Heart right ventricle (tissue), 16 donors: ENCODE measurements around the gene HSPH1. TPM values are rescaled to one million over a fixed set of nuclear protein-coding genes. Genes with fewer than 3 reads are reported as not detected.
"Not testable (repeated sequence)": the region's sequence is repeated elsewhere in the genome, so short reads cannot be mapped to it uniquely, and the experiment has no call there.

Experiments
- ATAC-seq, 8 donors: fragments of 200-7000 bp; cut with Tn5 transposase; one replicate each; pipeline ENCODE4 v1.9.1; 2020; ENCODE audit warnings: mild to moderate bottlenecking in 8 of 8, moderate library complexity in 8 of 8, moderate number of reproducible peaks in 1 of 8
- DNase-seq, 2 donors: peaks; one replicate each; pipeline ENCODE4 v3.0.0-alpha.2; 2020
- H3K27ac ChIP-seq, 10 donors: fragments of 200-600 bp; sonication (generic) in 2 of 10; one replicate each; pipeline versions ENCODE4 v1.5.0 to v1.8.0; 2020 to 2022; ENCODE audit warnings: mild to moderate bottlenecking in 3 of 10
- H3K27me3 ChIP-seq, 7 donors: fragments of 200-600 bp; one replicate each; pipeline ENCODE4 v1.8.0; 2021 to 2022; ENCODE audit warnings: mild to moderate bottlenecking in 2 of 7
- H3K36me3 ChIP-seq, 9 donors: fragments of 200-600 bp; sonication (generic) in 1 of 9; one replicate each; pipeline versions ENCODE4 v1.5.0 to v1.8.0; 2020 to 2022; ENCODE audit warnings: mild to moderate bottlenecking in 2 of 9
- H3K4me1 ChIP-seq, 9 donors: fragments of 200-600 bp; sonication (generic) in 1 of 9; one replicate each; pipeline versions ENCODE4 v1.5.0 to v1.8.0; 2020 to 2022; ENCODE audit warnings: mild to moderate bottlenecking in 4 of 9
- H3K4me3 ChIP-seq, 10 donors: fragments of 200-600 bp; sonication (generic) in 2 of 10; one replicate each; pipeline versions ENCODE4 v1.5.0 to v1.8.0; 2020 to 2022; ENCODE audit warnings: mild to moderate bottlenecking in 7 of 10, moderate library complexity in 2 of 10
- H3K9me3 ChIP-seq, 11 donors: fragments of 200-600 bp in 10 of 11; sonication (generic) in 2 of 11; one replicate each; pipeline versions ENCODE4 v1.5.0 to v1.8.0; 2013 to 2022; ENCODE audit warnings: mild to moderate bottlenecking in 2 of 11, control low read depth in 1 of 11, moderate library complexity in 1 of 11
- WGBS, 2 donors: extraction: QIAGEN DNeasy Blood & Tissue Kit; methylation state at CpG; one replicate each; pipeline ENCODE4 v1.1.7; 2013; ENCODE audit warnings: inconsistent platforms in 1 of 2; 5-methylcytosine and 5-hydroxymethylcytosine counted together
- intact Hi-C, 10 donors: fragments of 100-400 bp; cut with DNase I; formaldehyde crosslinking; loops; one replicate each; pipeline versions ENCODE4 v1.11.1 to v1.14.2; 2022
- polyA plus RNA-seq, 2 donors: library from polyadenylated mRNA; stranded (reverse); fragments of 200-250 nt; gene quantifications; one replicate each; pipeline ENCODE4 v1.2.3, GENCODE V29; 2013
- total RNA-seq, 10 donors: library from RNA; stranded (reverse); fragmentation: NEBNext Ultra II Directional in 3 of 10; extraction: Animal tissue kit (Norgen Biotek cat#: 25700) in 3 of 10; gene quantifications; one replicate each; pipeline versions ENCODE4 v1.2.1 to v1.2.4, GENCODE V29; 2021 to 2023
- TF ChIP-seq, protein P1 (sequence below), 9 donors: fragments of 200-600 bp; sonication (generic) in 2 of 9; IDR thresholded peaks; one replicate each; pipeline versions ENCODE4 v1.5.0 to v1.8.0; 2021 to 2022; ENCODE audit warnings: antibody characterized with exemption in 9 of 9, mild to moderate bottlenecking in 5 of 9, moderate library complexity in 1 of 9
- donor health status: Arrhythmogenic right ventricular cardiomyopathy.
- donor health status: ischemic (EF 13 %, LVEDD 7.1; RV severe dilation, severe dysfunction).
- donor health status: healthy with polysubstance abuse.
- donor health status: DM: no; HTN: yes; CAD: no.
- donor health status: DM: no; HTN: no; CAD: no.
- donor health status: ischemic (EF 25% LVEDD 6.9; RV normal size, moderate dysfunction).
- donor health status: ischemic (EF 25% LVEDD 5.7; RV mildly dilated, moderate dysfunction).
- donor health status: healthy.
- donor health status: DM: yes; HTN: yes; CAD: no.
- donor health status: Ischemic cardiomyopathy.
- donor health status: ischemic (EF 35%, LVEDD 5.7; RV mildly dilated, moderate dysfunction).
- donor health status: nonischemic (EF 11% LVEDD 7.7; RV severe dilation, severe dysfunction).
- donor health status: DM: yes; HTN: yes; CAD: no.
- donor health status: PGD.
- donor health status: ischemic (EF 29% LVEDD 5.4; RV normal size, mild dysfunction).
- donor health status: nonischemic (EF 23%, LVEDD 6.1; RV moderate dilation, normal function).

Gene HSPH1
- total and polyA plus RNA-seq, 12 donors = 28.4 to 65.4 (median 45.8) TPM

- TF ChIP-seq, protein P1, sequence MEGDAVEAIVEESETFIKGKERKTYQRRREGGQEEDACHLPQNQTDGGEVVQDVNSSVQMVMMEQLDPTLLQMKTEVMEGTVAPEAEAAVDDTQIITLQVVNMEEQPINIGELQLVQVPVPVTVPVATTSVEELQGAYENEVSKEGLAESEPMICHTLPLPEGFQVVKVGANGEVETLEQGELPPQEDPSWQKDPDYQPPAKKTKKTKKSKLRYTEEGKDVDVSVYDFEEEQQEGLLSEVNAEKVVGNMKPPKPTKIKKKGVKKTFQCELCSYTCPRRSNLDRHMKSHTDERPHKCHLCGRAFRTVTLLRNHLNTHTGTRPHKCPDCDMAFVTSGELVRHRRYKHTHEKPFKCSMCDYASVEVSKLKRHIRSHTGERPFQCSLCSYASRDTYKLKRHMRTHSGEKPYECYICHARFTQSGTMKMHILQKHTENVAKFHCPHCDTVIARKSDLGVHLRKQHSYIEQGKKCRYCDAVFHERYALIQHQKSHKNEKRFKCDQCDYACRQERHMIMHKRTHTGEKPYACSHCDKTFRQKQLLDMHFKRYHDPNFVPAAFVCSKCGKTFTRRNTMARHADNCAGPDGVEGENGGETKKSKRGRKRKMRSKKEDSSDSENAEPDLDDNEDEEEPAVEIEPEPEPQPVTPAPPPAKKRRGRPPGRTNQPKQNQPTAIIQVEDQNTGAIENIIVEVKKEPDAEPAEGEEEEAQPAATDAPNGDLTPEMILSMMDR (IDR thresholded peaks at IDR 0.05) = no peak
- H3K27me3 ChIP-seq = peaks cover 0 to 17% (median 4%) of the 10 kb centered on the region in 7 donors
- ATAC-seq (peak in 7 of 8 donors; percentile 64 to 92 (median 90)), DNase-seq (peak; percentile 29 to 45)
- H3K4me3 ChIP-seq = no peak overlapping the region
- H3K27ac ChIP-seq = peak overlapping the region in 1 of 10 donors; percentile 50
- WGBS, 2 donors = 31 to 35% methylated on average over 7 of the region's 7 CpGs
- intact Hi-C loops = no loop called here
- peaks cover 0 to 15% (median 0%) of the 10 kb centered on the region in 9 donors for H3K4me1 ChIP-seq
- no peaks in the 10 kb centered on the region for H3K36me3 ChIP-seq
- H3K9me3 ChIP-seq = no peaks in the 10 kb centered on the region
These were observed 60.1 kb downstream of the HSPH1 start for GRCh38 chr13:31101472-31102170.

DNA sequence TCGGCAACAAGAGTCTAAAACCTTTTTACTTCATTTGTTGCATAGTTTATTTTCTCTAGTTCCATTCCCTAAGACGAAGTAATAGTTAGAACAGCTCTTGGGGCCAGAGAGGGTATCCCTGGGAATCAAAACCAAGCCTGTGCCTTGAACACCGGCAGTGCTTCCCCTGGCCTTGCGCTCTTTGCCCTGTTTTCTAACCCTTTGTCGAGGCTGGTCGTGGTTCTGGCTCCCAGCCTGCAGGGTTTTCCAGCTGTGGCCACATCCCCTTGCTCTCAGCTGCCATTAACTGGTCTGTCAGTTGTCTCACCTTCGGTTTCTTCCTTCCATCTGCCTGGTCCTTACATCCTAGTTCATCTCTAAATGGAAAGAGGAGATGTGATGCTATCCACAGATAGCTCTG is 61.0 kb downstream of the HSPH1 start:
- Histone ChIP-seq H3K27me3 (peaks cover 0 to 17% (median 4%) of the 10 kb centered on the region in 7 donors), H3K4me1 (peaks cover 0 to 15% (median 0%) of the 10 kb centered on the region in 9 donors), H3K4me3 (no peak overlapping the region), H3K36me3 (no peaks in the 10 kb centered on the region), H3K27ac (peak overlapping the region in 1 of 10 donors; percentile 5), H3K9me3 (no peaks in the 10 kb centered on the region)
- TF ChIP-seq, protein P1 (IDR thresholded peaks at IDR 0.05) = no peak
- DNase-seq (no peak), ATAC-seq (peak in 1 of 8 donors; percentile 12)
- 62 to 64% methylated on average over 7 of the region's 7 CpGs for WGBS, 2 donors
- intact Hi-C loops = no loop called here

DNA sequence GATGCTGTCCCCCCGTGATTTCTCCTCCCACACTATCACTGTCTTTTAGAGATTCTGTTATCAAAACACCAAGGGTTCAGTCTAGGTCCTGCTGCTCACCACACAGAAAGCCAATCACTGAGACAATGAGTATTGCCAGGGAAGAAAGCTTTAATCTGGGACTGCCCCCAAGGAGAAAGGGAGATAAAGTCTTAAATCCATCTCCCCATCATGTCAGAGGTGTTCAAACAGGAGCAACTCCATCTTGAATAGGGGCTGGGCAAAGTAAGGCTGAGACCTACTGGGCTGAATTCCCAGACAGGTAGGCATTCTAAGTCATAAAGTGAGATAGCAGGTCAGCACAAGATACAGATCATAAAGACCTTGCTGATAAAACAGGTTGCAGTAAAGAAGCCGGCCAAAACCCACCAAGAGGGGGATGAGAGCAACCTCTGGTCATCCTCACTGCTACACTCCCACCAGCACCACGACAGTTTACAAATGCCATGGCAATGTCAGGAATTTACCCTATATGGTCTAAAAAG is 63.7 kb downstream of the HSPH1 start:
- DNase-seq, H3K27ac ChIP-seq, H3K9me3 ChIP-seq, H3K36me3 ChIP-seq, H3K4me3 ChIP-seq, ATAC-seq, intact Hi-C loops: not testable (repeated sequence)
- Histone ChIP-seq H3K4me1 (peaks cover 0 to 15% (median 0%) of the 10 kb centered on the region in 9 donors), H3K27me3 (peaks cover 0 to 17% (median 4%) of the 10 kb centered on the region in 7 donors)
- 46 to 52% methylated on average over 3 of the region's 3 CpGs for WGBS, 2 donors

- H3K4me3 ChIP-seq = no peak overlapping the region
- TF ChIP-seq, protein P1 (IDR thresholded peaks at IDR 0.05) = no peak
- no peak overlapping the region for H3K27ac ChIP-seq
- intact Hi-C loops = no loop called here
- no peaks in the 10 kb centered on the region for H3K36me3 ChIP-seq
- H3K4me1 ChIP-seq = peaks cover 0 to 10% (median 0%) of the 10 kb centered on the region in 9 donors
- ATAC-seq = no peak
- 76 to 77% methylated on average over 10 of the region's 10 CpGs for WGBS, 2 donors
- no peaks in the 10 kb centered on the region for H3K9me3 ChIP-seq
- H3K27me3 ChIP-seq = peaks cover 0 to 27% (median 4%) of the 10 kb centered on the region in 7 donors
- no peak for DNase-seq
These were observed 64.9 kb downstream of the HSPH1 start for GRCh38 chr13:31096654-31097302.
